COLO668 (cell line): ENCODE results near the gene LRRC4C.
A peak's percentile ranks its signal among the peaks of the same experiment; 100 is the strongest.

Experiments
- DNase-seq: peaks from one replicate; lab custom pipeline; 2025; ENCODE audit not compliant: unreplicated experiment; lab: John Stamatoyannopoulos, UW

Gene LRRC4C

GRCh38 chr11:41419901-41420300 is 39.6 kb downstream of the LRRC4C start:
- DNase-seq = no peak

GRCh38 chr11:41414771-41415440 is 44.5 kb downstream of the LRRC4C start:
- DNase-seq = no peak

- no peak for DNase-seq
These were observed 45.6 kb downstream of the LRRC4C start for GRCh38 chr11:41413843-41414242.

DNA sequence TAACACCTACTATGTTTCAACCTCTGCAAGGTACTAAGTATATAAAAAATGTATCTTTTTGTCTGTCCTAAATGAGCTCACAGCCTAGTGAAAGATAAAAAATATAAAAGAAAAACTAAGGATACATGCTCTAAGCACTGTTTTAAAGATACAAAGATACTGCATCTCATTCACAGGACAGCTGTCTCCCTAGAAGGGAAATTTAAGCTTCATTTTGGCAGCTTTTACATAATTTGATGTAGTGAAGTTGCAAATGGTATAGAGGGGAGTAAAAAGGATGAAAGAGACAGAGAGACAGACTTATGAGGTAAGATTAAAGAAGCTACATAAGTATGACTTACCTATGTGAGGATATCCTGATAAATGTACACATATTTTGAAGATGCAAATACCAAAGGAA is 53.6 kb downstream of the LRRC4C start:
- DNase-seq = no peak

GRCh38 chr11:41404109-41404508 is 55.3 kb downstream of the LRRC4C start:
- DNase-seq = peak; percentile 73

- no peak for DNase-seq
These were observed 56.0 kb downstream of the LRRC4C start for GRCh38 chr11:41403458-41403857.

GRCh38 chr11:41400819-41401382 is 58.6 kb downstream of the LRRC4C start:
- DNase-seq = no peak

GRCh38 chr11:41400124-41400523 is 59.3 kb downstream of the LRRC4C start:
- no peak for DNase-seq

DNA sequence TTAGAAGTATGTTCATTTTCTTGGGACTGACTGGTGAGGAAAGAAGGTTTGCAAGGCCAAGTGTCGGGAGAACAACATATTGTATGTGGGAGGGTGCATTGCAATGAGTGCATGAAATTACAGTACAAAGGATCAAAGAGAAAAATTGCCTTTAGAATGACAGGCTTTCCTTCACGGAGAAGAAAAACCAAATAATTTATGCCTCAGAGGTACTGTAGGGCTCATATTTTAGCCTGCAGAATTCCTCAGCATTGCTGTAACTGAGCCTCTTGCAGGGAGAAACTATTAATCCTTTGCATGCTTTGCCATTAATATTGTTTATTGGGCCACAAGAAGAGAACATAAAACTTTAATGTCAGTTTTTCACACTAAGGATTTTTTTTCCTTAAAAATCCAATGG is 60.1 kb downstream of the LRRC4C start:
- no peak for DNase-seq

DNA sequence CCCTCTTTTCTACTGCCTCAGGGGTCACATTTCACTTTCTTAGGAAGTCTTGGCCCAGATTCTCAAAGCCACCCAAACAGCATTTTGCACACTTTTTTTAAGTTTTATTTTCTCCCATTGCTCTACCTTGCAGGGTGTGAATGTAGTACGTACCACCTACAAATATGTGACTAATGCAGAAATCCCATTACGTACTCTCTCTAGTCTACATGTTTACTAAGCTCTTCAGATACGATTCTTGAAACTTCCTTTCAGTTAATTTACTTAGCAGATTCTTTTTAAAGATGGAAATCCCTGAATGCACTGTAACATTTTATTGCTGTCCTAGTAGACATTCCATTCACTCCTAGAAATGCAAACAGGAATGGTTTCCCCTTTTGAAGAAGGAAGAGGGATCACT is 61.3 kb downstream of the LRRC4C start:
- DNase-seq = no peak

- no peak for DNase-seq
These were observed 64.8 kb downstream of the LRRC4C start for GRCh38 chr11:41394521-41395195.

GRCh38 chr11:41392596-41392995 is 66.9 kb downstream of the LRRC4C start:
- no peak for DNase-seq

DNA sequence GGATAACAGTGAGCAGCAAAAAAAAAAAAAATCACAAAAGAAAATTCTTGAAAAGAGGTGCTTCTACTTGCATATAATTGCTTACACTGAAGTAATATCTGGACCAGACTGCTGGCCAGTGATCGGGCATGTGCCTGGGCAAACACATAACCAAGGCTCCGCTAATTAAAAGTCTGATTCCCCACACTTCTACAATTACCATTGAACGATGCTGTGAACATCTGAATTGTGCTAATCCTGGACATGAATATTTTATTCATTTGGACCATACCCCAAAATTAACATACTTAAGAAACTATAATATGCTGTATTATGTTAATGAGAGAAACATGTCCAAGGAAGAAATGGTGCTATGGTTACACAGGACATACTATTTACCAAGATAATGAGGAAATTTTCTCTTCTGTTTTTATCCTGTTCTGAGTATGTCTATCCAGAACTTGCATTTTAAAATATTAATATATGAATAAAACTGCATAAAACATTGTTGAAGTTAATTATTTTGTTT is 69.8 kb downstream of the LRRC4C start:
- DNase-seq = no peak

- no peak for DNase-seq
These were observed 75.1 kb downstream of the LRRC4C start for GRCh38 chr11:41384329-41384728.

- DNase-seq = no peak
These were observed 75.7 kb downstream of the LRRC4C start for GRCh38 chr11:41383768-41384167.

- no peak for DNase-seq
These were observed 76.5 kb downstream of the LRRC4C start for GRCh38 chr11:41382927-41383326.

GRCh38 chr11:41379084-41379483 is 80.4 kb downstream of the LRRC4C start:
- DNase-seq = no peak

DNA sequence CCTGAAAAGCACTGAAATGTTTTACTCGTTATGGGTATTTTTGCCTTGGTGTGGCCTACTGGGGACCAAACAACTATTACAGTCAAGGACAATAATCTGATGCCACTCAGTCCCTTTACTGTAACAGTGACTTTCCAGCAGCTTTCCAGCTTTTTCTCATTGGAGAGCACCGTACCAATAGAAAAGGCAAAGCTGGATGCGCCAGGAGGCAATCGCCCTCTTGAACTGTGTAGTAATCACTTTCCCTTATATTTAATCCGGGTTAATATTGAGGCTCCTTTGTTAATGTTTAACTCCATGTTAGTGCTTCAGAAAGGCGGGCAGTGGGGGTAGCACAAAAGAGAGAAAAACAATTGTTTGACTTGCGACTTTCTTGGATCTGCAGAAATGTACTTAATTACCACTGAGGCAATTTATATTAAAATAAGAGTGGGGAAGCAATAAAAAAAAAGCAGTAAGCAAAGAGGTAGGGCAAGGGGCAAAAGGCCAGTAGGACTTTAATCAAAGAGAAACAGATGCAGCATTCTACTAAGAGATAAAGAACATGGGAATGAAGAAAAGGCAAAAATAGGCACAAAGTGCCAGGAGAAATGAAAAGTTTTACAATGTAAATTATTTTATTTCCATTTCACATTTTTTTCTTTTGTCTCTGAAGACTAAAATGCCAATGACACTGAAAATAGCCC is 81.6 kb downstream of the LRRC4C start:
- DNase-seq = peak; percentile 51

GRCh38 chr11:41351825-41352224 is 107.6 kb downstream of the LRRC4C start:
- no peak for DNase-seq

GRCh38 chr11:41346042-41346441 is 113.4 kb downstream of the LRRC4C start:
- no peak for DNase-seq

- no peak for DNase-seq
These were observed 125.2 kb downstream of the LRRC4C start for GRCh38 chr11:41334007-41334933.
